ENCODE results near the gene RAMACL.

The RAMACL gene

GRCh38 chr6:166618866-166619761 is 32.6 kb upstream of the RAMACL start:
- H3K4me3 ChIP-seq (ENCODE audit: low read depth, low read length): no peak overlapping the region
- TF ChIP-seq MYC (IDR thresholded peaks at IDR 0.05; ENCODE audit: low read depth, low read length): no peak
- TF ChIP-seq MAX (IDR thresholded peaks at IDR 0.05; ENCODE audit: low read depth, low read length): no peak
- TF ChIP-seq CTCF (IDR thresholded peaks at IDR 0.05; ENCODE audit: low read depth, low read length): no peak
- TF ChIP-seq POLR2A (IDR thresholded peaks at IDR 0.05; ENCODE audit: extremely low read depth, insufficient read length): no peak
- no peak for DNase-seq (ENCODE audit: low read depth)

GRCh38 chr6:166618251-166618650 is 31.8 kb upstream of the RAMACL start:
- H3K4me3 ChIP-seq (ENCODE audit: low read depth, low read length): no peak overlapping the region
- TF ChIP-seq MYC (IDR thresholded peaks at IDR 0.05; ENCODE audit: low read depth, low read length): no peak
- no peak for TF ChIP-seq MAX (IDR thresholded peaks at IDR 0.05; ENCODE audit: low read depth, low read length)
- no peak for TF ChIP-seq POLR2A (IDR thresholded peaks at IDR 0.05; ENCODE audit: extremely low read depth, insufficient read length)
- TF ChIP-seq CTCF (IDR thresholded peaks at IDR 0.05; ENCODE audit: low read depth, low read length): no peak
- no peak for DNase-seq (ENCODE audit: low read depth)

GRCh38 chr6:166617359-166617758 is 30.9 kb upstream of the RAMACL start:
- H3K4me3 ChIP-seq (ENCODE audit: low read depth, low read length): no peak overlapping the region
- DNase-seq (ENCODE audit: low read depth): no peak
- no peak for TF ChIP-seq MYC (IDR thresholded peaks at IDR 0.05; ENCODE audit: low read depth, low read length)
- no peak for TF ChIP-seq CTCF (IDR thresholded peaks at IDR 0.05; ENCODE audit: low read depth, low read length)
- no peak for TF ChIP-seq MAX (IDR thresholded peaks at IDR 0.05; ENCODE audit: low read depth, low read length)
- TF ChIP-seq POLR2A (IDR thresholded peaks at IDR 0.05; ENCODE audit: extremely low read depth, insufficient read length): no peak

- H3K4me3 ChIP-seq (ENCODE audit: low read depth, low read length): no peak overlapping the region
- no peak for DNase-seq (ENCODE audit: low read depth)
- TF ChIP-seq MAX (IDR thresholded peaks at IDR 0.05; ENCODE audit: low read depth, low read length) (no peak), POLR2A (IDR thresholded peaks at IDR 0.05; ENCODE audit: extremely low read depth, insufficient read length) (no peak), CTCF (IDR thresholded peaks at IDR 0.05; ENCODE audit: low read depth, low read length) (no peak), MYC (IDR thresholded peaks at IDR 0.05; ENCODE audit: low read depth, low read length) (no peak)
These were observed 30.1 kb upstream of the RAMACL start for GRCh38 chr6:166616261-166617238.

- no peak for TF ChIP-seq CTCF (IDR thresholded peaks at IDR 0.05; ENCODE audit: low read depth, low read length)
- no peak for TF ChIP-seq POLR2A (IDR thresholded peaks at IDR 0.05; ENCODE audit: extremely low read depth, insufficient read length)
- no peak for TF ChIP-seq MYC (IDR thresholded peaks at IDR 0.05; ENCODE audit: low read depth, low read length)
- no peak for TF ChIP-seq MAX (IDR thresholded peaks at IDR 0.05; ENCODE audit: low read depth, low read length)
- DNase-seq (ENCODE audit: low read depth): no peak
- H3K4me3 ChIP-seq (ENCODE audit: low read depth, low read length): no peak overlapping the region
These were observed 28.7 kb upstream of the RAMACL start for GRCh38 chr6:166615059-166615770.

Data from NB4 (cell line).